D341Med (cell line): Measurements from ENCODE around the gene ARHGAP10.

Experiments
- DNase-seq: peaks from one replicate; pipeline ENCODE4 v3.0.0; 2012; ENCODE audit warnings: low spot score

The ARHGAP10 gene

DNA sequence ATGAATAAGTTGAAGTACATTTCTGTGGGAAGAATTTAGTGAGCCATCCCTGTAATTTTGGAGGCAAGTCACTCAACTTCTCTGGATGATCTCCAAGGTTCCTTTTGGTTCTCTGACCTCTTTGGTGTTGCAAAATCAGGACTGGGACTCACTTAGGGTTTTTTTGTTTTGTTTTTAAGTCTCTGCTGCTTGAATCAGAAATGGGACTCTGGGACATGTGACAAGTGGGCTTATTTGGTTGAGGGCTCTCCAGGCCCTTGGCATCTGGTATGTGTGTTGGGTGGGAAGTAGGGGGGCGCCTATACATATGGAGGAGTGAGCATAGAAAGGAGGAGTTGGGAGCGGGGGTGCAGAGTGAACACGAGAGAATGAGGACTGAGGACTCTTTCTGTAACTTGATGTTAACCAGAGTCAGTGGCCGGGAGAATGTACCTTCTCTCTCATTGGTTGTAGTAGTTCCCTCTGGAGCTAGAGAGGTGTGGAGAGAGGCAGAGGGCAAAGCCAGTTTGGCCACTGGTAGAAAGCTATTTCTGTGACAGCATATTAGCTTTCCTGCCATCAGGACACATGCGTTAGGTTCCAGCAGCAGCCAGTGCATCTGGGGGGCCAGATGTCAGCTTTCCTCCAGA, 1.9 kb downstream of the ARHGAP10 start:
- DNase-seq = no peak

DNA sequence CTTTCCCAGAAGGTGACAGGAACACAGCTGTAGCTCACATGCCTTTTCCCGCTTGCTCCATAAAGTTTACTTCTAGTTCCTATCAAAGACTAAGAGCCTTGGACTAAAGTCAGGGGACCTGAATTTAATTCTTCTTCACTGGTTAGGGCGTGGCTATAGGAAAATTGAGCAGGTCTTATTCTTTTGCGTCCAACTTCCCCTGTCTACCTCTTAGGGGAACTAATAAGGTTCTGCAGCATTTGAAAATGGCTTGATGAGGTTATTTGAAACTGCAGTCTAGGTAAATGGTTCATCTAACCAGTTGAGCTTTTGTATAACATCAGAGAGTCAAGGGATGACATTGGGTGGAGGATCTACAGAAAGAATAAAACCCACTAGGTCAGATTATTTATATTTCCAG, 2.6 kb downstream of the ARHGAP10 start:
- no peak for DNase-seq

DNA sequence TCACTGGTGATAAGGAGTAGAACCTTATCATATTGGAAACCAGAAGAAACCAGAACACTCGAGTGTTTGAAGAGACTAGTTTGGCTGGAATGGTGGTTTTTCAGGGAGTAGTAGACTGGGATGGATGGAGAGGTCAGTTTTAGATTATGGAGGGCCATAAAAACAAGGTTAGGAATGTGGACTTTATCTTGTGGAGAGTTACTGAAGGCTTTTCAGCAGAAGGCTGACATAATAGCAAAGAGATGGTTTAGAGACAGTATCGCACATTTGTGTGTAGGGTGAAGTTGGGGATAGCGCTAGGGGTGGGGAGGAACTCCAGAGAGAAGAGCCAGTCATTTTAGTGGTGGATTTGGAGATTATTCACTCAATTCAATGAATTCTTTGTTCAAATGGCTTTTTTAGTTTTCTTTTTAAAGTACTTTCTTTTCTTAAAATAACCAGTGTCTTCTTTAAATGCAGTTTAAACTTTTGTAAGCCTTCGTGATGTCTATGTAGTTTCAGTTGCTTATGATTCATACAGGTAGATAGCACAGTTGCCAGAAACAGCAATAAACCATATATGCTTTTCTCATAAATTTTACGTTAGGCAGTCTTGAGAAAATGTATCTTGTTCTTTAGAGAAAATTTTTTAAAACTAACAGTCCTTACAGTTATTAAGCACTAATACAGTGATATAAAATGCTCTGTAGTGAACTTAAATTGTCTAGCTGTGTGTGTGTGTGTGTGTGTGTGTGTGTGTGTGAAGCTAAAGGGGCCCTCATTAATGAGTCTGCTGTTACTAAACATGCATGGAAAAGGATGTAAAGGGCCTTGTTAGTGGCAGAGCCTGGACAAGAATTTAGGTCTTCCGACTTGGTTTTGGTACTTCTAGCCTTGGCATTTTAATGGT, 3.8 kb downstream of the ARHGAP10 start:
- DNase-seq = no peak

DNA sequence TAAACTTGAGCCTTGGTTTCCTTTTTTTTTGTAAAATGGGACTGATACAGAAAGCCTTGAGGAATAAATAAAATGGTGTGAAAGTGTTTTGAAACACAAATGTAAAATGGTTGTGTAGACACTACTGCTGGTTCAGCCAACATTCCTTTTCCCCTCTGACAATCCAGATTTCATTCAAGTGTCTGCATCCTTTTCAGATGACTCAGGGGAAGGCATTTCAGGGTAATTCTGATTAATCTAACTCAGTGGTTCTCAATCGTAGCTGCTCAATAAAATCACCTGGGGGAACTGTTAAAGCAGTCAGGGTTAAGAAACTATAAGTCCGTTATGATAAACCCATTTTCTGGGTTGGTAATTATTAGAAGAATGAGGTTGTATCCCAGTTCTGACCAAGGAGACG, 4.6 kb downstream of the ARHGAP10 start:
- no peak for DNase-seq

DNA sequence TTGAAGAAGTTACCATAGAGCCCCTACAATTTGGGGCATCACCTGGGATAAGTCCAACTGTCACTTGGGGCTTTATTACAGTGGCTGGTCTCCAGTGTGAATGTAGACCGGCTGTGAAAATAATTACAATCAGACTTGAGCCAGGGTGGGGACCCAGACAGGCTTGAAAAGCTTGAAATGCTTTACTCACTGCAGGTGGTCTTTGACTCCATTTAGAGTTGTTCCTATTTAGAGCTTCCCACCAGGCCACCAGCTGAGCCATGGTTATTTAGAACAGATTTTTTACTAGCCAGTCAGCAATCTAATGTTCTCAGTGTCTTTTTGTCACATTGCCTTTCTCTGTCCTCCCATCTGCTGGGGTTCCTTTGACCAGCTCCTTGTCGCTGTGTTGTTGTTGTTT, 5.7 kb downstream of the ARHGAP10 start:
- DNase-seq = no peak

DNA sequence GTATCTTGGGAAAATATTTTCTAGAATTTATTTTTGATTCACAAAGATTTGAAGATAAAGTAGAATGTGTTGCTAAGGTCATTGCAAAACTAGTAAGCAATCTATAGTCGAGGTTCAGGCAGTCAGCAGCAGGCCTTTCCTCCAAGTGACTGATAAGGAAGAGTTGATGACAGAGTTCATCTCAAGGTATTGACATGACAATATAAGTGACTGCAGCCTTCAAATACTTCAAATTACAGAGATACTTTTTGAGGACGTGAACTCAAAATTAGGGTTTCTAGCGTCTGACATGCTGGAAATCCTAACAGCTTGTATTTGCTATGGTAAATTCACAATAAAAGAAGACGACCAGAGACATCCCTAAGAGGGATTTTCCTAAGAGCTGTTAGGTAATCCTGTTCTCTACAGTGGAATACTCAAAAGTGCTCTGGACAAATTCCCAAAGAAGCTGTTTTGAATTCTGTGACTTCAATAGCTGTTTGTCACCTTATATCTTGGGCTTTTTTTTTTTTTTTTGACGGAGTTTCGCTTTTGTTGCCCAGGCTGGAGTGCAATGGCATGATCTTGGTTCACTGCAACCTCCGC, 7.4 kb downstream of the ARHGAP10 start:
- DNase-seq = no peak

DNA sequence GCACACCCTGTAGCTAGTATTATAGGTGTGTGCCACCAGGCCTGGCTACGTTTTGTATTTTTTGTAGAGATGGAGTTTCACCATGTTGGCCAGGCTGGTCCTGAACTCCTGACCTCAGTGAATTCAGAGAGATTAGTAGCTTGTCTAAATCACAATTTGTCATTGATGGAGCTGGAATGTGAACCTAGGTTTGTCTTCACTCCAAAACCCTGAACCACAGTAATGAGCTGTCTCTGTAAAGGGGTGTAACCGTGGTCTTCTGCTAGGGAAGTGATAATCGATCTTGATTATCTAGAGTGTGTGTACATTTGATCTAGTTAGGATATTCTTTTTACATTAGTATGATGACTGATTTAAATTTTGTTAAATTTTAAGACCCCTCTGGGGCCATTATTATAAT, 8.3 kb downstream of the ARHGAP10 start:
- no peak for DNase-seq

DNA sequence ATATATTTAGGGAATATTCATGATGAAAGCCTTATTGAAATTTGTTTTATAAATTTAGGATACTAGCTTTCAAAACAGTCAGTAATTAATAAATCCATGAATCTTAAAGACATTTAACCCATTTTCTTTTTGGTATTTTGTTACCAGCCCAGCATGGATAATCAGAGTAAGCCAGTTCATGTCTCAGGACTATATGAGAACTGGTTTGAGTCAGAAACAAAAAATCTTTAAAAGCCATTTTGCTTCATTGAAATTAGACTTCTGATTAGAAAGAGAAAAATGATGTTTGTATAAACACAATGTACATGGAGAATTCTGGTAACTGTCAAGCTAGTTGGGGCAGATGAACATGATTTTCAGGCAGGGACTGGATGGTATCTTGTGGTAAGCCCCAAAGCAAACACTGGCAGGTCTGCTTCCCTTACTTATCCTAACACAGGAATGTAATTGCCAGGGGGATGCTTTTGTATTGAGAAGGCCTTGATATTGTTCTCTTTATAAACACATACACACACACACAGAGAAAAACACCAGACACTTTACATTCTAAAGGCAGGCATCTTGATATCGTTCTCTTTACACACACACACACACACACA, 9.4 kb downstream of the ARHGAP10 start:
- no peak for DNase-seq

DNA sequence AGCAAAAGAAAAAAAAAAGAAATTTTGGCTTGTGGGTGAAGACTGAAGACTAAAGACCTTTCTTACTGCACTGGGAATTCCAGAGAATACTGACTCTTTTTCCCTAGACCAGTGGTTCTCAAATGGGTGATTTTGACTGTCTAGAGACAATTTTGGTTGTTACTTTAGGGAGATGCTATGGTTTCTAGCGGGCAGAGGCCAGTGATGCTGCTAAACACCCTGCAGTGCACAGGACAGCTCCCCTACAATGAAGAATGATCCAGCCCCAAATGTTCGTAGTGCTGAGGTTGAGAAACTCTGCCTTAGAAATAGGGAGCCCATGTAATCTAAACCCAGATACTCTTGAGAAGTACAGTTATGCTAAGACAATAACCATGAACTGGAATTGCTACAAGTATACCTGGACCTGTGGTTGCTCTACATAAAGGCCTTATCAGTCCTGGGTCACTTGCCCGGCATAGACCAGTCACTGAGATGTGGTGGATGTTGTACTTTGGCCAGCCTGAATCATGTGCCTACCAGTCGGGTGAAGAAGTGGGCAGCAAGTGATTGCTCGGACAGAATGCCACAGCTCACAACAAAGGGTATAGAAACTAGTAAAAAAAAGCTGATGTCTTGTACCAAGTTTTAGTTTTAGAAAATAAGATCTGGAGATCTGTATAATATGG, 16.0 kb downstream of the ARHGAP10 start:
- no peak for DNase-seq

DNA sequence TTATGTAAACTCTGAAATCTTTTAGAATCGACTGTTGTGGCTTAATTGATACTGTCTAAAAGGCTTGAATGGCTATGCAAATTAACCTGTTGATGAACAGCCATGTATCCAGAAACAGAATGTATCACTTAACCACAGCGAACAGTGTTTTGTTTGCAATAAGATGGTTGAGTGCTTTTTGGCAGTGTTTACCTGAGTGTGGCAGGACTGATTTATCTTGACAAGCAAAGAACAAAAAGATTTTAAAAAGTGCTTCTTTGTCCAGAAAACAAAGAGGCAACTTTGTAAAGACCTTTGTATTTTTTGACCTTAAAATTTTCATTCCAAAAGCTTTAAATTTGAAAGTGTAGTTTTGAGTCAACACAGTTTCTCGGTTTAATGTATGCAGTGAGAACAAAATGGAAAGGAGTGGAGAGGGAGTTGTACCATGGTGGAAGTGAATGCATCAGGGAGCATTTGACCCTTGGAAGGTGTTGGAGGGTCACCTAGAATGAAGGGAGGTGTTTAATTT, 18.0 kb downstream of the ARHGAP10 start:
- no peak for DNase-seq

DNA sequence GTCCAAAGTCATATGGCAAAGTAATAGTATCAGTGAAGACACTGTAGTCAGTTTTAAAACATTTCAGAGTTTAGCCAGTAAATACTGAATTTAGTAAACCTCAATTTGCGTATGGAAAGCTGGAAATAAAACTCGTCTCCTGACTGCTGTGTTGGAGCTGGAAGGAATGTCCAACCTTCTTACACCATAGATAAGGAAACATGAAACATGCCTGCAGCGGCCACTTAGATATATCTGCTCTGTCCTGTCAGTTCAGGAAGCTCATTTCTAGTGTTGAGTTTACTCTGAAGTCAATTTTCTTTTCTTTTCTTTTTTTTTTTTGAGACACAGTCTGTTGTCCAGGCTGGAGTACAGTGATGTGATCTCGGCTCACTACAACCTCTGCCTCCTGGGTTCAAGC, 21.2 kb downstream of the ARHGAP10 start:
- DNase-seq = no peak

DNA sequence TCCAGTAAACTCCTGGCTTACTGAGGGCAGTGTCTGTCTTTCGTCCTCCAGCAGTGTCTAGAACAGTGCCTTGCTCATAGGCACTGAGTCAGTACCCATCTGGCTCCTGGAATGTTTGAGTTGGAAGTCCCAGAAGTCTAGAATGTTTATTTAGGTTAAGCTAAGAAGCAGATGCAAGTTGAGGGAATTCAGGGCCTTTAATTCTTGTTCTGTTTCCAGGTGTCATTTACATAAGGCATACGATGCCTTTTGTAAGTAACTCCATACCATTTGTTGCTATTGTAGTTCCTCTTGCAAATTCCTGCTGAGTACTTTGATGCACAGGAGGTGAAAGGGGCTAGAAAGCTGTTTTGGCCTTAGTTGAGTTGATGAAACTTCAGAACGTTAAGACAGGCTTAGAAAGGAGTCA, 22.2 kb downstream of the ARHGAP10 start:
- no peak for DNase-seq

DNA sequence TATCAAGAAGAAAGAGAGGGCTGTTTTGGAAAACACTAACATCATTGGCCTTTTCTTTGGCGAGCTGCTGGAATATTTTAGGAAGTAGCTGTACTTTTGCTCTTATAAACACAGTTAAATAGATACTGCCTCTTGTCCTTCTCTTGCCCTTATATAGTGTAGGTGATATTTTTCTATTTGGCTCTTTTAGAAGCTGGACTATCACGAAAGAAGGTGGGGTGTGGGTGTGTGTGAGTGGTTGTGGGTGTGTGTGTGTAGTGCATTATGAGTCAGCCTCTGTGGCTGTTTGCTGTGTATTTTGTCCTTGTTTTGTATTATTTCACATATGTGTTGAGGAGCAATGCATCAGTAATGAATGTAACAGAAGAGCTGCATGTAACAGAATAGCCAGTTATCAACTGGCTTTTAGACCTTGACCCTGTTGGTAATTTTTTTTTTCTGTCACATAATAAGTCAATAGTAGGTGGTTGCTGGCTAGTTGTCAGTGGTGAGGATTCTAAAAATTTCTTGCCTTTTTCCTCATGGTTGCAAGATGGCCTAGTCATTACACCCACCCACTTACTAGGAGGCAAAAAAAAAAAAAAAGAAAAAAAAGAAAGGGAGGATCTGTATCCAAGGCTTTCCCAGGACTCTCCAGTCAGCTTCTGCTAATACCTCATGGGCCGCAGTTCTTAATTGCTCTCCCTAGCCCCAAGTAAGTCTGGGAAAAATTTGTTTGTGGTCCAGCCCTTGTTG, 23.8 kb downstream of the ARHGAP10 start:
- DNase-seq = no peak

DNA sequence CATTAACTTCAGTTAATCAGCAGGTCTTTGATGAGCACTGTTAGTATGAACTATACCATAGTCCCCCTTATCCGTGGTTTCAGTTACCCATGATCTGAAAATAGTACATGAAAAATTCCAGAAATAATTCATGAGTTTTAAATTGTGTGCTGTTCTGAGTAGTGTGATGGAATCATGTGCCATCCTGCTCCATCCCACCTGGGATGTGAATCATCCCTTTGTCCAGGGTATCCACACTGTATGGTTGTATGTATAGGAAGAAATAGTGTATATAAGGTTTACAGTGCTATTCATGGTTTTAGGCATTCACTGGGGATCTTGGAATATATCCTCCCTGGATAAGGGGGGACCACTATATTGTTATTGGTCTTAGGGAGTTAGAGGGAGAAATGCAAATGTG, 24.5 kb downstream of the ARHGAP10 start:
- no peak for DNase-seq

DNA sequence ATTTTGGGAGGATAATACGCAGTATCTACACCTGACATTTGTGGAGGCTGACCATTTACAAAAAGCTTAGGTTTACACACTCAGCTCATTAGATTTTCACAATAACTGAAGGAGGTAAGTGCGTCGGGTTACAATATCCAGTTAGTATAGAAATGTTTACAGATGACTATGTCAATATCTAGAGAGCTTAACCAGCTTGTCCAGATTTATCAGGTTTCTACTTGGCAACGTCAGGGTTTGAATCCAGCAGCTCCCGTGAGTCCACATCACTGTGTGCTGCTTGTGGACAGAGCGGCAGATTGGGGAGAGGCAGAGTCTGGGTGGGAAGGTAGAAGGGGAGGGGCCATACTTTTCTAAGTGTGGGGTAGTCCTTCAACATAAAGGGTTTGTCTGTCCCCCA, 28.3 kb downstream of the ARHGAP10 start:
- DNase-seq = no peak

DNA sequence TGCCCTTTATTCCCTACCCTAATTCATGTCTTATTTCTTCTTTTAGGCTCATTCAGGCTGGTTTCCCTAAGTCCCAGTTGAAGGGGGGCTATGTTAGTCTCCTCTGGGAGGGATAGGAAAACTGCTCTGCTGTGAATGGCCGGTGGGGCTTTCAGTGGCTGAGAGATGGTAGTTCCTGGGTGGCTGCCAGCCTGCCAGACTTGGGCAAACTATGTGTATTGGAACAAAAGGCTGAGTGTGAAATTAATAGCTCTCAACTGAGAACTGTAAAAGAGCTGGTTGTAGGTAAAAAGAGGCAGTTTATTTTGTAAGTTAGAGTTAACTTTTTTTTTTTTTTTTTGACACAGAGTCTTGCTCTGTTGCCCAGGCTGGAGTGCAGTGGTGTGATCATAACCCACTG, 28.8 kb downstream of the ARHGAP10 start:
- DNase-seq = no peak

DNA sequence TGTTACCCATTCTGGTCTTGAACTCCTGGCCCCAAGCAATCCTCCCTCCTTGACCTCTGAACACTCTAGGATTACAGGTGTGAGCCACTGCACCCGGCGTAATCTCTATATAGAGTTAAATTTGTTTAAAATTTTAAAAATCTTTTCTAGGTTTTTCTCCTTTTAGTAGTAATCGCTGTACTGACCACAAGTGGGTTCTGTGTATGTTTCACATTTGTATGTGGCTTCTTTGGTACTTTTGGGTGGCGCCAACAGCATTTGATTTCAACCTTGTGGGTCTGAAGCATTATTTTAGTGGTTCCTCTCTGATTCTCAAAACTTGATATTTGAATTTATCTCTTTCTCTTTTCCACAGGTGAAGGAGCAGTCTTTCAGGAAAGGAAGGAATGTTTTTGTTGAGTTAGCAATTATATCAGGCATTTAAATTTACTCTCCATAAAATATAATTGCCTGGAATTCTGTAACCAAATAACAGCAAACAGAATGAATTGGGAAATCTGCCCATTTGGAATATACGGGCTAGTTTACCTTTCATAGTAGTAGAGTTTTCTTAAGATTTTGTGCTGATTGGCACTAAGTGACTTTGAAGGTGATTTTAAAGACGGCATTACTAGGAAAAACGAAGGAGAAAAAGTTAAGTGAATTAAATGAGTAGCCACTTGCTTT, 29.5 kb downstream of the ARHGAP10 start:
- no peak for DNase-seq

DNA sequence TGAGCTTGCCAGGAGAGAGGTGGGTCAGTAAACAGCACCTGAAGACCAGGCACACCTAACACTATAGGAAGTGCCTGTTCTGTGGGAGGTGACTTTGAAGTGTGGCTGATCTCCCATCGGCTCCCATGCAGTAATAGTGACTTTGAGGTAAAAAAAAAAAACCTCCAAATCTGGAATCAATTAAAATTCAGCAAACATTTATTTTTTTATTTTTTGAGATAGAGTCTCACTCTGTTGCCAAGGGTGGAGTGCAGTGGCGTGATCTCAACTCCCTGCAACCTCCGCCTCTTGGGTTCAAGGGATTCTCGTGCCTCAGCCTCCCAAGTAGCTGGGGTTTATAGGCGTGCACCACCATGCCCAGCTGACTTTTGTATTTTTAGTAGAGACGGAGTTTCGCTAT, 32.4 kb downstream of the ARHGAP10 start:
- DNase-seq = no peak

DNA sequence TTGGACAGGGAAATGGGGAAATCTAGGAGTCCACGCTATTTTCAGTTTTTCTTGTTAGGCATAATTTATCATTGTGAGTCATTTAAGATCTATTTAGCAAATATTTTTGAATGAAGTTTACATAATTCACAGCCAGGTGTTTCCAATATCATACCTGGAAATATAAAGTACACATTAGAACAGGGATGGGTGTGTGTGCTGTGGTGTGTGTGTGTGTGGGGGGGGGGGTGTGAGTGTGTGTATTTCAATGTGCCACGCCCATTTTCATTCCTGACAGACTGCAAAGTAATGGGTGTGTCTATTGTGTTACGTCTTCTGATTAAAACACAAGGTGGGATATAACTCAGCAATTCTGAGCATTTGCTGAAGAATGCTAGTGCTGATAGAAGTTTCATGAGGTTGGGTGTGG, 33.2 kb downstream of the ARHGAP10 start:
- no peak for DNase-seq

DNA sequence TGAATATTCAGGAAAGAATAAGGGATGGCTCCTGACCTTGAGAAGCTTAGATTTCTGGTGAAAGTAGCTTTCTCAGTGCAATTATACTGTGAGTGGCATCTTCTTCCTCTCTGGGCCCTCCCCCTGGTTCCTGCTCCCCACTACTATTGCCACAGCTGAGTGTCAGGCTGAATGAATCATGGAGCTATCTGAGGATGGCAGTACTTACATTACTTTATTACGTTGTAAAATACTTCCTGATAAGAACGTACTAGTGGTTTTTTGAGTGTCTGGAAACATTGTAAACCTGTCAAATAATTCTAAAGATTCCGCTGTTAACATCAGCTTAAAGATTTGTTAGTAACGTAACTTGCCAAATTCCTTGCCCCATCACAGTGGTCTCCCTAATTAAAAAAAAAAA, 36.2 kb downstream of the ARHGAP10 start:
- DNase-seq = no peak

DNA sequence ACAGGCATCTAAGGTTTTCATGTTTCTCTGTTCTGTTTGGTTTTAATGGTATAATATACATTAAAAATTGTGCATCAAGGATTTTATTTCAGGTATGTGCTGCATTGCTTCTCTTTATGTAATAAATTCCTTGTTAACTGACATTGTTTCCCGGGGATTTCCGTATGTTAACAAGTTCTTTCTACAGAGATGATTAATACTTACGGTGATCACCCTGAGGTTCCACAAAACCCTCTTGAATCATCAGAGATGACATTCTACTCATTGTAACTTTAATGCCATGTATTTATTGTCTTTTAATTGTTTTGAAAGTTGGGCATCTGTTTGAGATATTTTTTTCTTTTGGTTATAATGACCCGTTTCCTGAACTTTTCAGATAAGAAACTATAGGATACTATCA, 37.5 kb downstream of the ARHGAP10 start:
- DNase-seq = no peak
